Mesenchymal stem cell (in vitro differentiated cells and primary cell): ENCODE measurements around the gene CAMTA1.
"Not testable (repeated sequence)": the region's sequence is repeated elsewhere in the genome, so short reads cannot be mapped to it uniquely, and the experiment has no call there.

Experiments used
- DNase-seq: peaks from one replicate; pipeline ENCODE4 v3.0.0-alpha.2; 2013
- H2AFZ ChIP-seq: one replicate; pipeline ENCODE4 v1.6.1; 2013; ENCODE audit warnings: low read depth, mild to moderate bottlenecking, control low read depth, inconsistent platforms, low read length, moderate library complexity
- H2AK5ac ChIP-seq: 2 replicates; pipeline ENCODE4 v1.6.1; 2013; ENCODE audit warnings: low read length, moderate library complexity, mild to moderate bottlenecking, inconsistent platforms; ENCODE audit not compliant: severe bottlenecking
- H2BK120ac ChIP-seq: one replicate; pipeline ENCODE4 v1.6.1; 2013; ENCODE audit warnings: low read depth, mild to moderate bottlenecking, inconsistent platforms, low read length, moderate library complexity
- H2BK12ac ChIP-seq, 2 experiments: one replicate each; pipeline ENCODE4 v1.6.1; 2013; ENCODE audit warnings: inconsistent platforms in 2 of 2, low read length in 2 of 2, mild to moderate bottlenecking in 2 of 2, moderate library complexity in 2 of 2, control low read depth in 1 of 2
- H2BK15ac ChIP-seq: one replicate; pipeline ENCODE4 v1.6.1; 2013; ENCODE audit warnings: mild to moderate bottlenecking, low read depth, inconsistent platforms; ENCODE audit not compliant: poor library complexity, severe bottlenecking
- H2BK5ac ChIP-seq: 2 replicates; pipeline ENCODE4 v1.6.1; 2013; ENCODE audit warnings: low read depth, mild to moderate bottlenecking, low read length, control low read depth, inconsistent platforms; ENCODE audit not compliant: poor library complexity, severe bottlenecking
- H3K14ac ChIP-seq, 2 experiments: one replicate each; pipeline ENCODE4 v1.6.1; 2013; ENCODE audit warnings: inconsistent platforms in 2 of 2, low read length in 2 of 2, control low read depth in 1 of 2, mild to moderate bottlenecking in 1 of 2, moderate library complexity in 1 of 2
- H3K18ac ChIP-seq, 2 experiments: one replicate each; pipeline ENCODE4 v1.6.1; 2013; ENCODE audit warnings: inconsistent platforms in 2 of 2, low read length in 2 of 2, control low read depth in 1 of 2, low read depth in 1 of 2, mild to moderate bottlenecking in 1 of 2
- H3K23ac ChIP-seq, 2 experiments: one replicate each; pipeline ENCODE4 v1.6.1; 2013; ENCODE audit warnings: inconsistent platforms in 2 of 2, low read length in 2 of 2, mild to moderate bottlenecking in 2 of 2, moderate library complexity in 2 of 2, control low read depth in 1 of 2
- H3K27ac ChIP-seq: 2 replicates; pipeline ENCODE4 v1.5.1; 2013; ENCODE audit warnings: mild to moderate bottlenecking, moderate library complexity, low read length, control low read depth, inconsistent platforms; ENCODE audit not compliant: poor library complexity, severe bottlenecking
- H3K27me3 ChIP-seq, 2 experiments: 2 replicates each; pipeline versions ENCODE4 v1.6.1 to v1.7.0; 2013; ENCODE audit warnings: low read length in 2 of 2, mild to moderate bottlenecking in 2 of 2, moderate library complexity in 2 of 2, control low read depth in 1 of 2, inconsistent platforms in 1 of 2; ENCODE audit not compliant: control insufficient read depth in 1 of 2, insufficient read depth in 1 of 2
- H3K36me3 ChIP-seq, 2 experiments: 2 replicates each; pipeline versions ENCODE4 v1.6.1 to v1.7.0; 2013; ENCODE audit warnings: low read length in 2 of 2, control low read depth in 1 of 2, inconsistent platforms in 1 of 2, low read depth in 1 of 2, mild to moderate bottlenecking in 1 of 2; ENCODE audit not compliant: insufficient read depth in 2 of 2, control insufficient read depth in 1 of 2
- H3K4ac ChIP-seq, 2 experiments: one replicate each; pipeline ENCODE4 v1.6.1; 2013; ENCODE audit warnings: inconsistent platforms in 2 of 2, low read length in 2 of 2, mild to moderate bottlenecking in 2 of 2, moderate library complexity in 2 of 2, control low read depth in 1 of 2, low read depth in 1 of 2
- H3K4me1 ChIP-seq: 2 replicates; pipeline ENCODE4 v1.6.1; 2013; ENCODE audit warnings: low read depth, low read length, control low read depth; ENCODE audit not compliant: control insufficient read depth, insufficient read depth
- H3K4me2 ChIP-seq: 2 replicates; pipeline ENCODE4 v1.6.1; 2013; ENCODE audit warnings: low read length, mild to moderate bottlenecking, inconsistent platforms; ENCODE audit not compliant: poor library complexity, severe bottlenecking
- H3K4me3 ChIP-seq, 2 experiments: 2 replicates each; pipeline versions ENCODE4 v1.5.1 to v1.7.0; 2013; ENCODE audit warnings: low read length in 2 of 2, mild to moderate bottlenecking in 2 of 2, control low read depth in 1 of 2, low read depth in 1 of 2; ENCODE audit not compliant: insufficient read depth in 1 of 2
- H3K79me1 ChIP-seq: replicated peaks from 2 replicates; pipeline ENCODE4 v1.6.1; 2013; ENCODE audit warnings: mild to moderate bottlenecking, control low read depth, low read length, inconsistent platforms; ENCODE audit not compliant: poor library complexity, severe bottlenecking
- H3K9ac ChIP-seq: 2 replicates; pipeline ENCODE4 v1.7.0; 2013; ENCODE audit warnings: mild to moderate bottlenecking, low read length, moderate library complexity
- H3K9me3 ChIP-seq: 2 replicates; pipeline ENCODE4 v1.7.0; 2013; ENCODE audit warnings: mild to moderate bottlenecking, low read length; ENCODE audit not compliant: control insufficient read depth
- H4K8ac ChIP-seq: one replicate; pipeline ENCODE4 v1.6.1; 2013; ENCODE audit warnings: inconsistent platforms, mild to moderate bottlenecking, low read length, moderate library complexity
- H4K91ac ChIP-seq: one replicate; pipeline ENCODE4 v1.6.1; 2013; ENCODE audit warnings: mild to moderate bottlenecking, low read length, inconsistent platforms
- WGBS: methylation state at CpG from one replicate; pipeline ENCODE4 v1.1.7; 2013; ENCODE audit warnings: mixed read lengths; 5-methylcytosine and 5-hydroxymethylcytosine counted together

CAMTA1 gene

DNA sequence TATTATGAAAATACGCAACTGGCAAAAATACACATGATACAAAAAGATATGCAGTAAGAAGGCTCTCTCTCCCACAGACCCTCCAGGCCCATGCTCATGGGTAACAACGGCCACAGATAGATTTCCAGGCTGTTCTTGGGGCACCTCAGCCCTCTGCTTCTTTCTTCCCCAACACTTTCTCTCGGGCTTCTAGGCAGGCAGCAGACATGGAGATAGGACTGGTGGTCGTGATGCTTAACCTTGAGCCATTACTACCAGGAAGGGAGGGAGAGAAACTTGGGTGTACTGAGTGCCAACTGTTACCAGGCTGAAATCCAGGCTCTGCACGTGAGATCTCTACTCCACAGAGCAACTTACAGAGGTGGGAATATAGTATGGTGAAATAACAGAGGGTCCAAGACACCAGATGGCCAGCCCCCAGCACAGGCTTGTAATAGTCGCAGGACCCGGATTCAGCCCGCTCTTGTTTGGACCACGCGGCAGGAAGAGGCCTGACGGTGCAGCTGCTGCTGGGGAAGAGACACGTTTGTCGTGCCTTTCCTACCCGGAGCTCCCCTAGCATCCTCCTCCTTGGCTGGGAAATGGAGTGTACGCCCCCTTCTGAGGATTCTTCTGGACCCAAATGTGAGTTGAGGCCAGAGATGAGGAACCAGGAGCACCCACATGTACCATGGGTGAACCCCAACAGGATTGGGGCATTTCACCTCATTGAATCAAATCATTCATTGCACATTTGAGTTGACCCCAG lies 544.8 kb downstream of the CAMTA1 start:
- WGBS, result 95% methylated on average over 15 of the region's 15 CpGs
- Histone ChIP-seq H2BK15ac (no peak overlapping the region), H3K18ac (no peak overlapping the region), H2BK12ac (no peak overlapping the region), H4K8ac (no peak overlapping the region), H4K91ac (no peak overlapping the region), H3K27ac (no peak overlapping the region), H2BK120ac (no peak overlapping the region), H3K4me3 (no peak overlapping the region), H3K4me2 (no peak overlapping the region), H3K27me3 (peaks cover 0 to 8% of the 10 kb centered on the region in 2 experiments), H3K79me1 (no peaks in the 10 kb centered on the region), H3K23ac (no peak overlapping the region), H2AK5ac (no peak overlapping the region), H3K9me3 (peaks cover 16% of the 10 kb centered on the region), H3K36me3 (no peaks in the 10 kb centered on the region), H3K14ac (no peak overlapping the region), H2BK5ac (no peak overlapping the region), H2AFZ (peak overlapping the region; percentile 10), H3K4ac (no peak overlapping the region), H3K9ac (no peak overlapping the region), H3K4me1 (peaks cover 10% of the 10 kb centered on the region)
- no peak for DNase-seq

DNA sequence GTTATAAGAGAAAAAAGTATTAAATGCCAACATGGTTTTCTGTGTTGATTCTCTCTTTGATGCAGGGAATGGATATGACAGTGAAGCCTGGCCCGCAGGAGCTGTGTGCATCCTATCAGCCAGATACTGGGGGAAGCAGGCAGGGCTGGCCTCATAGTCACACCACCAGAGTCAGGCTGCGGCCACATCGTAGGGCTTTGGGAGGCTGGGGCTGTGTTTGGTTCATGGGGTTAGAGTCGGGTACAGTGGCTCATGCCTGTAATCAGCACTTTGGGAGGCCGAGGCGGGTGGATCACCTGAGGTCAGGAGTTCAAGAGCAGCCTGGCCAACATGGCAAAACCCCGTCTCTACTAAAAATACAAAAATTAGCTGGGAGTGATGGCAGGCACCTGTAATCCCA lies 545.5 kb downstream of the CAMTA1 start:
- H3K14ac ChIP-seq, H3K4ac ChIP-seq, H3K36me3 ChIP-seq, H3K4me3 ChIP-seq, H2BK5ac ChIP-seq, H3K27ac ChIP-seq, H3K27me3 ChIP-seq, H3K4me2 ChIP-seq, H4K8ac ChIP-seq, H2BK120ac ChIP-seq, H3K23ac ChIP-seq, H2AFZ ChIP-seq, H2AK5ac ChIP-seq, H3K9ac ChIP-seq, H3K79me1 ChIP-seq, DNase-seq, H3K18ac ChIP-seq, H2BK15ac ChIP-seq, H4K91ac ChIP-seq: not testable (repeated sequence)
- Histone ChIP-seq H3K4me1 (peaks cover 14% of the 10 kb centered on the region), H3K9me3 (peaks cover 16% of the 10 kb centered on the region), H2BK12ac (peak overlapping the region in 1 of 2 experiments; percentile 63)
- 93% methylated on average over 5 of the region's 7 CpGs for whole genome bisulfite sequencing

DNA sequence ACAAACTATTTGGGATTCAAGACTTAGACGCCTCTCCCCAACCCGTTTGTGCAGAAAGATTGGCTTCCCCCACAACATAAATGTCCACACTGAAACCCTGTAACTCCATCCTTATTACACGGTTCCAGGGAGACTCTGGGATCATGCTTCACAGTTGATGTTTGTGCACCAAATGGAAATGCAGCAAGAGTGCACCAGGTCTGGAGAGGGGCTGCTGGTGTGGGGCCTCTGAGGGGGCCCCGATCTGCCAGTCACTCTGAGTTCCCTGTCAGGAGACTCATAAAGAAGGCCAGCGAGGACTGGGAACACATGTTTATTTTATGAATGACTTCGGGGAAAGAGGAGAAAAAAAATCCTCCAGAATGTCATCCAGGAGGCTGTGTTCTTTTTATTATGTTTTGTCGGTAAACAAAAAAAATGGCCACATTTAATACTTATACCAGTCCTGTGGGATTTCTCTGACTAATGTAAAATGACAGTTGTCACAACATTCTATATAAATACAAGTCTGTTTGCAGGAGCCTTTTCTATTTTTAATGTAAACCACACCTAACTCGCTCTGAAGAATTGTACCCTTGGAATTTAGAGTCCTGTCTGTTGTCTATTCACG lies 546.8 kb downstream of the CAMTA1 start:
- no peaks in the 10 kb centered on the region for H3K36me3 ChIP-seq
- H3K27ac ChIP-seq, result no peak overlapping the region
- no peak overlapping the region for H2AFZ ChIP-seq
- H4K8ac ChIP-seq, result no peak overlapping the region
- H2BK15ac ChIP-seq, result no peak overlapping the region
- no peak overlapping the region for H3K18ac ChIP-seq
- peaks cover 0 to 8% of the 10 kb centered on the region in 2 experiments for H3K27me3 ChIP-seq
- H3K23ac ChIP-seq, result peak overlapping the region in 1 of 2 experiments; percentile 73
- H3K4ac ChIP-seq, result no peak overlapping the region
- H2AK5ac ChIP-seq, result no peak overlapping the region
- 65% methylated on average over 6 of the region's 9 CpGs for WGBS
- DNase-seq, result no peak
- H4K91ac ChIP-seq, result no peak overlapping the region
- peaks cover 18% of the 10 kb centered on the region for H3K4me1 ChIP-seq
- H2BK12ac ChIP-seq, result peak overlapping the region in 1 of 2 experiments; percentile 31
- H3K9ac ChIP-seq, result no peak overlapping the region
- no peaks in the 10 kb centered on the region for H3K79me1 ChIP-seq
- H3K9me3 ChIP-seq, result peaks cover 9% of the 10 kb centered on the region
- no peak overlapping the region for H2BK120ac ChIP-seq
- H3K4me3 ChIP-seq, result no peak overlapping the region
- H3K4me2 ChIP-seq, result no peak overlapping the region
- H3K14ac ChIP-seq, result no peak overlapping the region
- no peak overlapping the region for H2BK5ac ChIP-seq

DNA sequence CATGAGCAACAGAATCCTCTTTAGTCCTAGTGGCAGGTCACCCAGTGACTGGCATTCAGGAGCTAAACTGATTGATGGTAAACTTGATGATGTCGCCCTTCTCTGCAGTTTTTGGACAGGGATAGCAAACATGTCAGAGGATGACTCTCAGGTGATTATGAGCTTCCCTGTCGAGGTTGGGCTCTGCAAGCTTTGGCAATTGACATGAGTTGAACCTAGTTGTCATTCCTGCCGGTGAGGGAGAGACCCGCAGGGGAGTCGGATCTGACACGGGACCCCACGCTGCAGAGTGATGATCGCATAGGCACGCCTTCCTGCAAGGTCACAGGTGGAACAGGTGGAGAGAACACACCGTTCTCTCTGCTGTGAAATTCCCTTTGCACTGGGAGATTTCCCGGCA lies 547.8 kb downstream of the CAMTA1 start:
- Histone ChIP-seq H3K4me1 (peaks cover 18% of the 10 kb centered on the region), H2BK15ac (peak overlapping the region; percentile 50), H4K91ac (peak overlapping the region; percentile 18), H3K9me3 (peaks cover under 1% of the 10 kb centered on the region), H4K8ac (no peak overlapping the region), H2AK5ac (no peak overlapping the region), H3K79me1 (no peaks in the 10 kb centered on the region), H2BK12ac (no peak overlapping the region), H3K36me3 (no peaks in the 10 kb centered on the region), H3K14ac (no peak overlapping the region), H3K27me3 (peaks cover 0 to 8% of the 10 kb centered on the region in 2 experiments), H2BK5ac (no peak overlapping the region), H3K4me3 (no peak overlapping the region), H3K23ac (no peak overlapping the region), H3K4ac (peak overlapping the region in 1 of 2 experiments; percentile 76), H3K27ac (no peak overlapping the region), H3K4me2 (no peak overlapping the region), H3K18ac (no peak overlapping the region), H2AFZ (no peak overlapping the region), H2BK120ac (no peak overlapping the region), H3K9ac (no peak overlapping the region)
- no peak for DNase-seq
- 97% methylated on average over 11 of the region's 11 CpGs for WGBS
